Loucy (cell line): ENCODE measurements around the gene FAM174A.

Source experiments
- CTCF ChIP-seq: fragments of 200-600 bp; sonication (generic); conservative IDR thresholded peaks from 2 replicates; pipeline ENCODE4 v1.5.1; 2014; ENCODE audit warnings: mild to moderate bottlenecking, antibody characterized with exemption, low read length
- EZH2phosphoT487 ChIP-seq: fragments of 200-600 bp; IDR thresholded peaks from 2 replicates; pipeline ENCODE4 v1.6.1; 2018; ENCODE audit warnings: antibody characterized with exemption, mild to moderate bottlenecking, moderate library complexity, borderline replicate concordance

- TF ChIP-seq CTCF (no peak), EZH2phosphoT487 (no peak)
Observed at GRCh38 chr5:100502684-100503083, 32.5 kb upstream of the FAM174A start.
